ENCODE data around the gene COCH.

The COCH gene

GRCh38 chr14:30861200-30861599 is 13.2 kb upstream of the COCH start:
- Histone ChIP-seq H3K4me3 (ENCODE audit: low read length) (no peak overlapping the region), H3K4me1 (ENCODE audit: control insufficient read depth, low read length) (peaks cover 11% of the 10 kb centered on the region), H3F3A (ENCODE audit: control insufficient read depth, insufficient read depth) (no peaks in the 10 kb centered on the region), H4K20me1 (ENCODE audit: control insufficient read depth, insufficient read depth, low read depth, low read length) (no peaks in the 10 kb centered on the region), H3K9me3 (ENCODE audit: control insufficient read depth, insufficient read depth, low read length) (no peaks in the 10 kb centered on the region), H3K27ac (ENCODE audit: low read depth, low read length) (no peak overlapping the region), H3K9me2 (replicated peaks; ENCODE audit: control insufficient read depth, low read length) (no peaks in the 10 kb centered on the region), H3K79me2 (ENCODE audit: control insufficient read depth, low read length) (no peaks in the 10 kb centered on the region), H3K27me3 (ENCODE audit: control insufficient read depth, low read length) (no peaks in the 10 kb centered on the region), H3K4me2 (ENCODE audit: low read length) (no peak overlapping the region), H3K36me3 (ENCODE audit: control insufficient read depth, low read length) (no peaks in the 10 kb centered on the region)
- TF ChIP-seq CTCF (IDR thresholded peaks at IDR 0.05; ENCODE audit: low read depth, low read length, poor library complexity, severe bottlenecking) = no peak
- no peak for TF ChIP-seq EZH2phosphoT487 (IDR thresholded peaks at IDR 0.05; ENCODE audit: borderline replicate concordance, low read length)

- H3K27me3 ChIP-seq (ENCODE audit: control insufficient read depth, low read length) = no peaks in the 10 kb centered on the region
- no peaks in the 10 kb centered on the region for H3K79me2 ChIP-seq (ENCODE audit: control insufficient read depth, low read length)
- no peaks in the 10 kb centered on the region for H3K9me3 ChIP-seq (ENCODE audit: control insufficient read depth, insufficient read depth, low read length)
- H3F3A ChIP-seq (ENCODE audit: control insufficient read depth, insufficient read depth) = no peaks in the 10 kb centered on the region
- H3K9me2 ChIP-seq (replicated peaks; ENCODE audit: control insufficient read depth, low read length) = no peaks in the 10 kb centered on the region
- no peak overlapping the region for H3K4me3 ChIP-seq (ENCODE audit: low read length)
- no peaks in the 10 kb centered on the region for H4K20me1 ChIP-seq (ENCODE audit: control insufficient read depth, insufficient read depth, low read depth, low read length)
- peaks cover 11% of the 10 kb centered on the region for H3K4me1 ChIP-seq (ENCODE audit: control insufficient read depth, low read length)
- H3K36me3 ChIP-seq (ENCODE audit: control insufficient read depth, low read length) = no peaks in the 10 kb centered on the region
- TF ChIP-seq CTCF (IDR thresholded peaks at IDR 0.05; ENCODE audit: low read depth, low read length, poor library complexity, severe bottlenecking) = no peak
- TF ChIP-seq EZH2phosphoT487 (IDR thresholded peaks at IDR 0.05; ENCODE audit: borderline replicate concordance, low read length) = no peak
- no peak overlapping the region for H3K27ac ChIP-seq (ENCODE audit: low read depth, low read length)
- no peak overlapping the region for H3K4me2 ChIP-seq (ENCODE audit: low read length)
Measured at GRCh38 chr14:30864934-30865333, 9.4 kb upstream of the COCH start.

DNA sequence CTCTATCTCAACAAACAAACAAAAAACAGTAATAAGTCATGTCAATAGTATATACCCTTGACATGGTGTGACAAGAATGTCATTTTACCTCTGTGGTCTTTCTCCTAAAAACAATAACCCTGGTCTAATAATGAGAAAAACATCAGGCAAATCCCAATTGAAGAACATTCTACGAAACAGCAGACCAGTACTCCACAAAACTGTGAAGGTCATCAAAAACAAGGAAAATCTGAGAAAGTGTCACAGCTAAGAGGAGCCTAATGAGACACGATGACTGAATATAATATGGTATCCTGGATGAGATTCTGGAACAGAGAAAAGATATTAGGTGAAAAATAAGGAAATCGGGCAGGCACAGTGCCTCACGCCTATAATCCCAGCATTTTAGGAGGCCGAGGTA is 5.6 kb upstream of the COCH start:
- no peaks in the 10 kb centered on the region for H3K79me2 ChIP-seq (ENCODE audit: control insufficient read depth, low read length)
- H3K4me3 ChIP-seq (ENCODE audit: low read length) = no peak overlapping the region
- H3K27ac ChIP-seq (ENCODE audit: low read depth, low read length) = no peak overlapping the region
- H3K4me1 ChIP-seq (ENCODE audit: control insufficient read depth, low read length) = peaks cover 3% of the 10 kb centered on the region
- no peaks in the 10 kb centered on the region for H3K27me3 ChIP-seq (ENCODE audit: control insufficient read depth, low read length)
- H3F3A ChIP-seq (ENCODE audit: control insufficient read depth, insufficient read depth) = peaks cover 9% of the 10 kb centered on the region; the same call in 1 of the 2 replicates
- H3K9me2 ChIP-seq (replicated peaks; ENCODE audit: control insufficient read depth, low read length) = no peaks in the 10 kb centered on the region
- no peak overlapping the region for H3K4me2 ChIP-seq (ENCODE audit: low read length)
- TF ChIP-seq EZH2phosphoT487 (IDR thresholded peaks at IDR 0.05; ENCODE audit: borderline replicate concordance, low read length) (no peak), CTCF (IDR thresholded peaks at IDR 0.05; ENCODE audit: low read depth, low read length, poor library complexity, severe bottlenecking) (no peak)
- no peaks in the 10 kb centered on the region for H4K20me1 ChIP-seq (ENCODE audit: control insufficient read depth, insufficient read depth, low read depth, low read length)
- no peaks in the 10 kb centered on the region for H3K9me3 ChIP-seq (ENCODE audit: control insufficient read depth, insufficient read depth, low read length)
- H3K36me3 ChIP-seq (ENCODE audit: control insufficient read depth, low read length) = no peaks in the 10 kb centered on the region

All from DOHH2 (cell line).